HUES64 (cell line): ENCODE data around the gene CHST12.
"Not testable (repeated sequence)": the region's sequence is repeated elsewhere in the genome, so short reads cannot be mapped to it uniquely, and the experiment has no call there.

ENCODE experiments used
- H3K27ac ChIP-seq: 2 replicates; pipeline ENCODE4 v1.7.0; 2013; ENCODE audit warnings: low read depth, low read length, inconsistent platforms
- H3K27me3 ChIP-seq: 2 replicates; pipeline ENCODE4 v1.6.1; 2013; ENCODE audit warnings: mild to moderate bottlenecking, low read length; ENCODE audit not compliant: insufficient read depth
- H3K36me3 ChIP-seq: 2 replicates; pipeline ENCODE4 v1.6.1; 2013; ENCODE audit warnings: mild to moderate bottlenecking, low read length; ENCODE audit not compliant: insufficient read depth
- H3K4me1 ChIP-seq: 2 replicates; pipeline ENCODE4 v1.6.1; 2013; ENCODE audit warnings: mild to moderate bottlenecking, low read length, moderate library complexity; ENCODE audit not compliant: insufficient read depth
- H3K4me3 ChIP-seq: 2 replicates; pipeline ENCODE4 v1.5.1; 2013; ENCODE audit warnings: mild to moderate bottlenecking, low read length, moderate library complexity
- H3K9ac ChIP-seq: 2 replicates; pipeline ENCODE4 v1.6.1; 2013; ENCODE audit warnings: mild to moderate bottlenecking, low read depth, low read length
- H3K9me3 ChIP-seq: 2 replicates; pipeline ENCODE4 v1.6.1; 2013; ENCODE audit warnings: low read depth, low read length; ENCODE audit not compliant: insufficient read depth
- WGBS: fragments of 150-250, 120-280 bp; methylation state at CpG from one replicate; pipeline ENCODE4 v1.1.7; 2013; ENCODE audit warnings: missing lambda C conversion rate; 5-methylcytosine and 5-hydroxymethylcytosine counted together

Gene CHST12

GRCh38 chr7:2362385-2363088, 40.9 kb upstream of the CHST12 start:
- WGBS = 95% methylated on average over 27 of the region's 27 CpGs

GRCh38 chr7:2369139-2369538, 34.3 kb upstream of the CHST12 start:
- 98% methylated on average over 10 of the region's 10 CpGs for WGBS
- Histone ChIP-seq H3K27me3 (no peaks in the 10 kb centered on the region), H3K4me1 (no peaks in the 10 kb centered on the region), H3K27ac (no peak overlapping the region), H3K4me3 (no peak overlapping the region), H3K9ac (no peak overlapping the region), H3K9me3 (no peaks in the 10 kb centered on the region), H3K36me3 (peaks cover 99% of the 10 kb centered on the region)

More at GRCh38 chr7:2362385-2363088, 40.9 kb upstream of the CHST12 start:
- Histone ChIP-seq H3K27me3 (no peaks in the 10 kb centered on the region), H3K36me3 (peaks cover 96% of the 10 kb centered on the region), H3K9me3 (no peaks in the 10 kb centered on the region), H3K4me1 (no peaks in the 10 kb centered on the region), H3K9ac (no peak overlapping the region), H3K4me3 (no peak overlapping the region), H3K27ac (no peak overlapping the region)

- Histone ChIP-seq H3K27me3 (no peaks in the 10 kb centered on the region), H3K36me3 (peaks cover 99% of the 10 kb centered on the region), H3K27ac (no peak overlapping the region), H3K4me3 (no peak overlapping the region), H3K9ac (no peak overlapping the region), H3K4me1 (no peaks in the 10 kb centered on the region), H3K9me3 (no peaks in the 10 kb centered on the region)
- 94% methylated on average over 8 of the region's 8 CpGs for WGBS
These were observed 32.1 kb upstream of the CHST12 start for GRCh38 chr7:2371329-2371728.

GRCh38 chr7:2372724-2373123, 30.7 kb upstream of the CHST12 start:
- Histone ChIP-seq H3K36me3 (peaks cover 96% of the 10 kb centered on the region), H3K27me3 (no peaks in the 10 kb centered on the region)
- WGBS = 94% methylated on average over 14 of the region's 14 CpGs

GRCh38 chr7:2373124-2373556, 30.3 kb upstream of the CHST12 start:
- Histone ChIP-seq H3K9me3 (no peaks in the 10 kb centered on the region), H3K4me1 (no peaks in the 10 kb centered on the region), H3K36me3 (peaks cover 94% of the 10 kb centered on the region), H3K4me3 (no peak overlapping the region), H3K27ac (no peak overlapping the region), H3K9ac (no peak overlapping the region), H3K27me3 (no peaks in the 10 kb centered on the region)
- 96% methylated on average over 14 of the region's 14 CpGs for WGBS

More at GRCh38 chr7:2372724-2373123, 30.7 kb upstream of the CHST12 start:
- Histone ChIP-seq H3K9me3 (no peaks in the 10 kb centered on the region), H3K27ac (no peak overlapping the region), H3K9ac (no peak overlapping the region), H3K4me3 (no peak overlapping the region), H3K4me1 (no peaks in the 10 kb centered on the region)

GRCh38 chr7:2373646-2374045, 29.8 kb upstream of the CHST12 start:
- H3K36me3 ChIP-seq = peaks cover 94% of the 10 kb centered on the region
- no peaks in the 10 kb centered on the region for H3K9me3 ChIP-seq
- H3K9ac ChIP-seq = no peak overlapping the region
- H3K27ac ChIP-seq = no peak overlapping the region
- no peak overlapping the region for H3K4me3 ChIP-seq
- H3K27me3 ChIP-seq = no peaks in the 10 kb centered on the region
- 97% methylated on average over 7 of the region's 7 CpGs for WGBS
- H3K4me1 ChIP-seq = no peaks in the 10 kb centered on the region

GRCh38 chr7:2374401-2374800, 29.0 kb upstream of the CHST12 start:
- no peak overlapping the region for H3K4me3 ChIP-seq
- H3K9ac ChIP-seq = no peak overlapping the region
- H3K27me3 ChIP-seq = no peaks in the 10 kb centered on the region
- WGBS = 97% methylated on average over 18 of the region's 18 CpGs
- no peaks in the 10 kb centered on the region for H3K4me1 ChIP-seq
- H3K9me3 ChIP-seq = no peaks in the 10 kb centered on the region
- peaks cover 94% of the 10 kb centered on the region for H3K36me3 ChIP-seq
- H3K27ac ChIP-seq = no peak overlapping the region

GRCh38 chr7:2374830-2375728, 28.3 kb upstream of the CHST12 start:
- 96% methylated on average over 26 of the region's 26 CpGs for WGBS
- no peaks in the 10 kb centered on the region for H3K4me1 ChIP-seq
- no peaks in the 10 kb centered on the region for H3K27me3 ChIP-seq
- no peaks in the 10 kb centered on the region for H3K9me3 ChIP-seq
- no peak overlapping the region for H3K27ac ChIP-seq
- no peak overlapping the region for H3K4me3 ChIP-seq
- no peak overlapping the region for H3K9ac ChIP-seq
- H3K36me3 ChIP-seq = peaks cover 94% of the 10 kb centered on the region

GRCh38 chr7:2376351-2377154, 26.9 kb upstream of the CHST12 start:
- Histone ChIP-seq H3K27ac (no peak overlapping the region), H3K4me1 (no peaks in the 10 kb centered on the region), H3K9me3 (no peaks in the 10 kb centered on the region), H3K36me3 (peaks cover 94% of the 10 kb centered on the region), H3K4me3 (no peak overlapping the region), H3K27me3 (no peaks in the 10 kb centered on the region), H3K9ac (no peak overlapping the region)
- 96% methylated on average over 27 of the region's 27 CpGs for WGBS

- 89% methylated on average over 17 of the region's 18 CpGs for WGBS
- not testable (repeated sequence) for H3K27ac ChIP-seq, H3K27me3 ChIP-seq, H3K4me1 ChIP-seq, H3K4me3 ChIP-seq, H3K9ac ChIP-seq, H3K9me3 ChIP-seq
- H3K36me3 ChIP-seq = peaks cover 92% of the 10 kb centered on the region
These were observed 25.9 kb upstream of the CHST12 start for GRCh38 chr7:2377492-2377891.

- H3K27me3 ChIP-seq, H3K27ac ChIP-seq, H3K4me3 ChIP-seq, H3K9me3 ChIP-seq, H3K4me1 ChIP-seq, H3K9ac ChIP-seq: not testable (repeated sequence)
- H3K36me3 ChIP-seq = peaks cover 85% of the 10 kb centered on the region
- 94% methylated on average over 17 of the region's 18 CpGs for WGBS
These were observed 25.3 kb upstream of the CHST12 start for GRCh38 chr7:2378125-2378524.
